OCI-LY7 (cell line): Measurements from ENCODE around the gene SLC22A12. TPM values are rescaled to one million over a fixed set of nuclear protein-coding genes. Genes with fewer than 3 reads are reported as not detected.

Experiments used
- BruUV-seq: library from RNA; stranded (reverse); fragments of 400-500 nt; replicated peaks from 2 replicates; lab custom pipeline; 2021; lab: Mats Ljungman, UMichigan
- CTCF ChIA-PET: fragments of 300-600 bp; sonication (Branson Sonifier 250); formaldehyde crosslinking; loops from one replicate; lab custom pipeline; 2022; ENCODE audit warnings: antibody characterized with exemption; ENCODE audit not compliant: unreplicated experiment; lab: Charles Lee
- POLR2A ChIA-PET: fragments of 300-600 bp; sonication (Branson Sonifier 250); formaldehyde crosslinking; loops from one replicate; lab custom pipeline; 2022; ENCODE audit warnings: antibody characterized with exemption; lab: Charles Lee
- DNase-seq: peaks from one replicate; pipeline ENCODE4 v3.0.0-alpha.2; 2015; ENCODE audit warnings: low spot score
- H2AFZ ChIP-seq: fragments of 200-600 bp; sonication (generic), shearing (Covaris generic); 2 replicates; pipeline ENCODE4 v1.6.1; 2014; ENCODE audit warnings: mild to moderate bottlenecking, antibody characterized with exemption, low read length, moderate library complexity
- H3K27ac ChIP-seq: fragments of 200-600 bp; sonication (generic); 2 replicates; pipeline ENCODE4 v1.5.1; 2014; ENCODE audit warnings: mixed run types, low read depth, mild to moderate bottlenecking, moderate library complexity, low read length, inconsistent platforms; ENCODE audit not compliant: poor library complexity, severe bottlenecking
- H3K36me3 ChIP-seq: fragments of 200-600 bp; sonication (generic); 2 replicates; pipeline ENCODE4 v1.6.1; 2014; ENCODE audit warnings: mild to moderate bottlenecking, antibody characterized with exemption, low read length, moderate library complexity, mixed read lengths; ENCODE audit not compliant: insufficient read depth
- H3K4me1 ChIP-seq: fragments of 200-600 bp; sonication (generic); 2 replicates; pipeline ENCODE4 v1.5.1; 2014; ENCODE audit warnings: mild to moderate bottlenecking, low read length; ENCODE audit not compliant: insufficient read depth, poor library complexity, severe bottlenecking
- H3K4me2 ChIP-seq: fragments of 200-600 bp; sonication (generic); 2 replicates; pipeline ENCODE4 v1.6.1; 2014; ENCODE audit warnings: mild to moderate bottlenecking, low read length
- H3K4me3 ChIP-seq: fragments of 200-600 bp; sonication (generic); 2 replicates; pipeline ENCODE4 v1.5.1; 2014; ENCODE audit warnings: mild to moderate bottlenecking, low read depth, low read length; ENCODE audit not compliant: poor library complexity, severe bottlenecking
- H3K79me2 ChIP-seq: fragments of 200-600 bp; sonication (generic); 2 replicates; pipeline ENCODE4 v1.6.1; 2016; ENCODE audit warnings: low read depth, mild to moderate bottlenecking, low read length, moderate library complexity, mixed read lengths; ENCODE audit not compliant: insufficient read depth
- H3K9me2 ChIP-seq: fragments of 200-600 bp; sonication (generic); 2 replicates; pipeline ENCODE4 v1.6.1; 2016; ENCODE audit warnings: mild to moderate bottlenecking, low read length, mixed read lengths; ENCODE audit not compliant: insufficient read depth
- H3K9me3 ChIP-seq: fragments of 200-600 bp; sonication (generic); 2 replicates; pipeline ENCODE4 v1.6.1; 2014; ENCODE audit warnings: mild to moderate bottlenecking, mixed run types, low read length, mixed read lengths
- H4K20me1 ChIP-seq: fragments of 200-600 bp; sonication (generic); 2 replicates; pipeline ENCODE4 v1.6.1; 2014; ENCODE audit warnings: mild to moderate bottlenecking, antibody characterized with exemption, low read length, moderate library complexity, mixed read lengths; ENCODE audit not compliant: insufficient read depth
- EZH2phosphoT487 ChIP-seq: fragments of 200-600 bp; sonication (generic); IDR thresholded peaks from 2 replicates; pipeline ENCODE4 v1.6.1; 2018; ENCODE audit warnings: low read depth, borderline replicate concordance, mild to moderate bottlenecking, mixed run types, antibody characterized with exemption, low read length, moderate library complexity, mixed read lengths
- intact Hi-C: fragments of 100-400 bp; cut with micrococcal nuclease; formaldehyde crosslinking; loops from one replicate; pipeline ENCODE4 v1.10.0; 2022; ENCODE audit not compliant: unreplicated experiment
- total RNA-seq, 2 experiments: library from RNA; depleted of rRNA in 1 of 2; stranded (reverse); fragments of >200 nt in 1 of 2; shearing (Covaris generic) in 1 of 2; gene quantifications; 2 replicates each; pipeline ENCODE4 v1.2.3, GENCODE V29; 2014 to 2022
- TF ChIP-seq, protein P1 (sequence below): fragments of 200-600 bp; sonication (generic); conservative IDR thresholded peaks from 2 replicates; pipeline ENCODE4 v1.5.1; 2014; ENCODE audit warnings: mild to moderate bottlenecking, antibody characterized with exemption, low read length, moderate library complexity, mixed read lengths

The SLC22A12 gene
- total RNA-seq, 2 experiments from 2014 or later: not detected

DNA sequence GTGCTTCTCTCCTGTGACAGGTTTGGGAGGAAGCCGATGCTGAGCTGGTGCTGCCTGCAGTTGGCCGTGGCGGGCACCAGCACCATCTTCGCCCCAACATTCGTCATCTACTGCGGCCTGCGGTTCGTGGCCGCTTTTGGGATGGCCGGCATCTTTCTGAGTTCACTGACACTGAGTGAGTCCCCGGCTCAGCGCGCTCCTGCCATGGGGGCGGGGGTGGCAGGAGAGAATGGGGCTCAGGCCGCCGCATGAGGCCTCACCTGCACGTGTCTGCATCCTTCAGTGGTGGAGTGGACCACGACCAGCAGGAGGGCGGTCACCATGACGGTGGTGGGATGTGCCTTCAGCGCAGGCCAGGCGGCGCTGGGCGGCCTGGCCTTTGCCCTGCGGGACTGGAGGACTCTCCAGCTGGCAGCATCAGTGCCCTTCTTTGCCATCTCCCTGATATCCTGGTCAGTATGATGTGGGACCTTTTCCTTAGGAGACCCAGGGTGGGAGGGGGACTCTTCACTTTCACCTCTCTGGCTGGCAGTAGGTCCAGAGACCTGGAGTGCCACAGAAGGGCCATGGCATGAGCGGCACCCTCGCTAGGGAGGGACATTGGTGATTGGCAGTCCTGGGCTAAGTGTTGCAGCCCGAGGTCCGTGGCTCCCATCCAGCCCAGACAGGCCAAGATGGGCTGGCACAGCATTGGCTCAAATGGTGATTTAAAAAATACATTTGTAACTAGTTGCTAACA lies 28.9 kb upstream of the SLC22A12 start:
- Histone ChIP-seq H3K9me3 (no peaks in the 10 kb centered on the region), H3K4me1 (peaks cover 14% of the 10 kb centered on the region), H3K79me2 (no peaks in the 10 kb centered on the region), H3K4me3 (no peak overlapping the region), H2AFZ (no peak overlapping the region), H4K20me1 (no peaks in the 10 kb centered on the region), H3K36me3 (no peaks in the 10 kb centered on the region), H3K9me2 (no peaks in the 10 kb centered on the region), H3K27ac (no peak overlapping the region), H3K4me2 (no peak overlapping the region)
- intact Hi-C loops: no loop called here
- TF ChIP-seq, protein P1, sequence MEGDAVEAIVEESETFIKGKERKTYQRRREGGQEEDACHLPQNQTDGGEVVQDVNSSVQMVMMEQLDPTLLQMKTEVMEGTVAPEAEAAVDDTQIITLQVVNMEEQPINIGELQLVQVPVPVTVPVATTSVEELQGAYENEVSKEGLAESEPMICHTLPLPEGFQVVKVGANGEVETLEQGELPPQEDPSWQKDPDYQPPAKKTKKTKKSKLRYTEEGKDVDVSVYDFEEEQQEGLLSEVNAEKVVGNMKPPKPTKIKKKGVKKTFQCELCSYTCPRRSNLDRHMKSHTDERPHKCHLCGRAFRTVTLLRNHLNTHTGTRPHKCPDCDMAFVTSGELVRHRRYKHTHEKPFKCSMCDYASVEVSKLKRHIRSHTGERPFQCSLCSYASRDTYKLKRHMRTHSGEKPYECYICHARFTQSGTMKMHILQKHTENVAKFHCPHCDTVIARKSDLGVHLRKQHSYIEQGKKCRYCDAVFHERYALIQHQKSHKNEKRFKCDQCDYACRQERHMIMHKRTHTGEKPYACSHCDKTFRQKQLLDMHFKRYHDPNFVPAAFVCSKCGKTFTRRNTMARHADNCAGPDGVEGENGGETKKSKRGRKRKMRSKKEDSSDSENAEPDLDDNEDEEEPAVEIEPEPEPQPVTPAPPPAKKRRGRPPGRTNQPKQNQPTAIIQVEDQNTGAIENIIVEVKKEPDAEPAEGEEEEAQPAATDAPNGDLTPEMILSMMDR: no peak
- no peak for TF ChIP-seq EZH2phosphoT487
- DNase-seq: no peak
- ChIA-PET POLR2A (no interaction called here), CTCF (no interaction called here)
- no TSS peak for BruUV-seq

DNA sequence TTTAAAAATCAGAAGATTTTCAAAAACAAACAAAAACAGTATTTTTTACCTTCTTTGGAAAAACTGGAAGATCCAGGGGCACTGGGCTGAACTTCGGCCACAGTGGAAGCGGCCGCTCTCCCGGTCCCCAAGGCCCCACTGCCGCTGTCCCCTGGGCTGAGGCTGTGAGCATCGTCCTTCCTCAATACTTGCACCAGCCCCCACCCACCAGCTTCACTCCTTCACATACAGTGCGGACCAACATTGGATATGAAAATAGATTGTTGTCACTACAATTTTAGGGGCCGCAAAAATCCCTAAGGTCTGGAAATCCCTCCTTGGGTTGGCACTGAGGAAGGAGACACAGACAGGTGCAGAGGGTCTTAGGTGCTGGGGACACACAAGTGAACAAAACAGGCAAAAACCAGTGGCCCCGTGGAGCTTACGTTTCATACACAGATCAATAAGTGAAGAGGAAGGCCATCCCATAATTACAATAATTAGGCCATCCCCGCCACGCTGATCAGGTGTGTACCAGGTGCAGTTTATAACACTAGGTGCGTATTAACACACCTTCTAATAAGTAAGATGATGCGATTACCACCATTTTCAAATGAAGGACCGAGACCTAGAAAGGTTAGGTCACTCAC lies 28.2 kb upstream of the SLC22A12 start:
- DNase-seq: no peak
- Histone ChIP-seq H3K4me2 (no peak overlapping the region), H3K36me3 (no peaks in the 10 kb centered on the region), H4K20me1 (no peaks in the 10 kb centered on the region), H3K9me2 (no peaks in the 10 kb centered on the region), H3K4me3 (no peak overlapping the region), H3K79me2 (no peaks in the 10 kb centered on the region), H3K4me1 (peaks cover 15% of the 10 kb centered on the region), H3K9me3 (no peaks in the 10 kb centered on the region), H3K27ac (no peak overlapping the region), H2AFZ (no peak overlapping the region)
- ChIA-PET CTCF (no interaction called here), POLR2A (no interaction called here)
- TF ChIP-seq, protein P1: no peak
- no peak for TF ChIP-seq EZH2phosphoT487
- intact Hi-C loops: no loop called here
- no TSS peak for BruUV-seq

DNA sequence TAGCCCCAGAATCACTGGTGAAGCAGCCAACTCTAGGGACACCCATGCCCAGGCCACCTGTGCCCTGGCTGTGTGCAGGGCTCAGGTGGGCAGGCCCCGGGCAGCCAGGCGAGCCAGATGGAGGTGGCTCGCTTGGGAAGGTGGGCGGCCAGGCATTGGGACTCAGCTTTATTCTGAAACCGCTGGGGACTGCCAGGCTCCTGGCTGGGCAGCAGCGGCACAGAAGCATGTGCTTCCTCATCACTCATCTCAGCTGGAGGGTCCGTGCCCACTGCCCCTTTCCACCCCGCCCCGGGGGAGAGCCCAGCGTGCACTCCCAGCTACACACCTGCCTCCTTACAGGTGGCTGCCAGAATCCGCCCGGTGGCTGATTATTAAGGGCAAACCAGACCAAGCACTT lies 27.1 kb upstream of the SLC22A12 start:
- no peaks in the 10 kb centered on the region for H3K9me3 ChIP-seq
- no peaks in the 10 kb centered on the region for H3K36me3 ChIP-seq
- no TSS peak for BruUV-seq
- H3K4me1 ChIP-seq: peaks cover 15% of the 10 kb centered on the region
- no peak overlapping the region for H2AFZ ChIP-seq
- H3K4me3 ChIP-seq: no peak overlapping the region
- TF ChIP-seq EZH2phosphoT487: no peak
- TF ChIP-seq, protein P1: no peak
- intact Hi-C loops: no loop called here
- no peaks in the 10 kb centered on the region for H3K9me2 ChIP-seq
- no peaks in the 10 kb centered on the region for H3K79me2 ChIP-seq
- H3K27ac ChIP-seq: no peak overlapping the region
- ChIA-PET CTCF (no interaction called here), POLR2A (no interaction called here)
- no peak for DNase-seq
- no peaks in the 10 kb centered on the region for H4K20me1 ChIP-seq
- H3K4me2 ChIP-seq: no peak overlapping the region
